GM18505 (cell line): ENCODE results near the gene SFMBT1.
"Not testable (repeated sequence)": the region's sequence is repeated elsewhere in the genome, so short reads cannot be mapped to it uniquely, and the experiment has no call there.

Source experiments
- ATAC-seq: cut with Tn5 transposase; IDR thresholded peaks from one replicate; pipeline ENCODE4 v1.9.1; 2021; ENCODE audit not compliant: unreplicated experiment
- POLR2A ChIP-seq: IDR thresholded peaks from 4 replicates; pipeline ENCODE4 v1.6.1; 2011; ENCODE audit warnings: borderline replicate concordance; ENCODE audit not compliant: insufficient read depth, insufficient read length; ENCODE audit errors: extremely low read depth

SFMBT1 gene

DNA sequence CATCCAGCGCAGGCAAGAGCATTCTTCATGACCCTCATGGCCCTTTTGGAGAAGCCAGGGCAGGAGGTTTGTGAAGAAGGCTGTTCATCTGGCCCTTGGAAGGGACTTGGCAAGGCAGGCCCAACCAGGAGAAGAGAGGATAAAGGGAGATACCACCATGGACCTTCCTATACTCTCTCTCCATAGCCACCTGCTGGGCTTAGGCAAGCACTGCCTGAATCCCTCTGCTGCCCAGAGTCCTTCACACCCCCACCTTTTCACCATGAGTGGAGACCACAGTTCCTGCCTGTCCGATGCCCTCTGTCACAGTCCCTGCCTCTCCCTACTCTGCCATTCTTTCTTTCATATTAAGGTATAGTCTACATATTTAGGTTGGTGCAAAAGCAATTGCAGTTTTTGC is 10.6 kb upstream of the SFMBT1 start:
- TF ChIP-seq POLR2A: no peak

DNA sequence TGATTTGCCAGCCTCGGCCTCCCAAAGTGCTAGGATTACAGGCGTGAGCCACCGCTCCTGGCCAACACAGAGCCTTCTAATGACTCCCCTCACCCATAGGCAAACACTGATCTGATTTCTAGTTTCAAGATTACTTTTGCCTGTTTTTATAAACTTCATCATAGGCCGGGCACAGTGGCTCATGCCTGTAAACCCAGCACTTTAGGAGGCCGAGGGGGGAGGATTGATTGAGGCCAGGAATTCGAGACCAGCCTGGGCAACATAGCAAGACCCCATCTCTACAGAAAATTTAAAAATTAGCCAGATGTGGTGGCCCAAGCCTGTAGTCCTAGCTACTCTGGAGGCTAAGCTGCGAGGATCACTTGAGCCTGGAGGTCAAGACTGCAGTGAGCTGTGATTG is 8.4 kb upstream of the SFMBT1 start:
- not testable (repeated sequence) for ATAC-seq

More for the DNA sequence above, 10.6 kb upstream of the SFMBT1 start:
- ATAC-seq: no peak

DNA sequence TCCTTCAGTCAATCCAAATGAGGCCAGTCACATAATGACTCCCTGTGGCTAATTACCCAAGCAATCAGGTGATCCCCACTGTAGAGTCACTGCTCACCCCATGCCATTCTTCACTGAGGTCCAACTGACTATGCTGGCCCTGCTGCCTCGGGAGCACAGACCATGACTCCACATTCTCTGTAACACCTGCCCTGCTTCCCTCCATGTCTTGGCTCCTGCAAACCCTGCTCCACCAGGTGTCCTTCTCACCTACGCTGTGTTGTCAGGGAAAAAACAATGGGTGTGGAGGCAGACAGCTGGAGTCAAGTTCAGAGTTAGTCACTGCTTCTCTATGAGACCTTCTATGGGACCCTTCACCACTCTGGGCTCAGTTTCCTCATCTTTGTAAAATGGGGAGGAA is 6.1 kb upstream of the SFMBT1 start:
- ATAC-seq: no peak
- TF ChIP-seq POLR2A: no peak

DNA sequence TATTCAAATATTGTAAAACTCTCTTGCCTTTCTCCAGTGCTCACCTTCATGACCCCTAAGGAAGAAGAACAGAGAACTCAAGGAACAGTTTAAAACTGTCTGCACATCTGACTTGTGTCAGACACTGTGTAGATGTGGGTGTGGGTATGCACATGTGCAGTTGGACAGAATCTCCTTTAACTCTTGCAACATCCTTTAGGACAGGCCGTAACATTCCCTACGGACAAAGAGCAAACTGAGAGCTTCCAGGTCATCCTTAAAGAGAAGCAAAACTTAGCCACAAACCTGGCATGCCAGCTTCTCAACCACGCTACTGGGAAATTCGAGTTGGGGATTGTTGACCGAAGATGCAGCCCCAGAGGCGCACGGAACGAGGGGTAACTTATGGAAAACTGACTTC is 4.1 kb upstream of the SFMBT1 start:
- no peak for TF ChIP-seq POLR2A

DNA sequence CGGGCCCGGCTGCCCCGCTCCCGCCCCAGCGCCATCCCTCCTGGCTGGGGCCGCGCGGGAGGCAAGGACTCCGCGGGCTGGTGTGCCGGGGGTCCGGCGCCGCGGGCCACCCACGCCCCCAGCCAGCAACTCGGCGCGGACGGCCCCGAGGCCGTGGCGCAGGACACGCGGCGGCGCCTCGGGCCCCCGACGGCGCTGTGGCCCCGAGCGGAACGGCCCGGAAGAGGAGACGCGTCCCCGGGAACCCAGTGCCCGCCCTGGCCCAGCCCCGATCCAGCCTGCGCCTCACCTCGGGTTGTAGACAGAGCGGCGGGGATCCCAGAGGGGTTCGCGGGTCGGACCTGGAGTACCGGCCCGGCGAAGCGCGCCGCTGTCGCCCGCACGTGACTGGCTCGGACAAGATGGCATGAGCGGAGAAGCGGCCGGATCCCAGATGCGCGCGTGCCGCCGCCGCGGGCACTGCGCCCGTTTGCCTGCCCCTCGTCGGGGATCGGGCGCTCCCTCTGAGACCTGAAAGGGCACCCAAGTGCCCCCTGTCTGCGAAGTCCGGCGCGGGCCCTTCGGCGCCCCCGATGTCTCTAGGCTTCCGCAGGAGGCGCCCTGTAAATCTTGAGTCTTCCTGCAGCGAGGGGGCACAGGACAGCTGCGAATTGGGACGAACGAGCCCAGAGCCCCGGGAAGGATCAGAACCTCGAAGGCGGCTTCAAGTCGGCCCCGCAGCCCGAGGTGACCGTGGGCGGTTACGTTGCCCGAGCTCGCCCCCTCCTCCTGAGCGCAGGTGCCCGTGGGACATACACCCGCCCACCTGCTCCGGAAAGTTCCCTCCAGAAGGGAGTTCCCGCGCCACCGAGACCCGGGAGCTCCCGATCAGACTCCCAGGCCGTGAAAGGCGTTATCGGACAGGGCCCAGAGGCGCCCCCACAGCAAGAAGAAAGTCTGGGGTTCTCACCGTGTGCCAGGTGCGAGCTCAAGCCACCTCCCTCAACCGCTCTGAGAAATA is 598 bp upstream of the SFMBT1 start:
- TF ChIP-seq POLR2A: no peak
- peak; percentile 38 for ATAC-seq

More for the DNA sequence above, 4.1 kb upstream of the SFMBT1 start:
- no peak for ATAC-seq

DNA sequence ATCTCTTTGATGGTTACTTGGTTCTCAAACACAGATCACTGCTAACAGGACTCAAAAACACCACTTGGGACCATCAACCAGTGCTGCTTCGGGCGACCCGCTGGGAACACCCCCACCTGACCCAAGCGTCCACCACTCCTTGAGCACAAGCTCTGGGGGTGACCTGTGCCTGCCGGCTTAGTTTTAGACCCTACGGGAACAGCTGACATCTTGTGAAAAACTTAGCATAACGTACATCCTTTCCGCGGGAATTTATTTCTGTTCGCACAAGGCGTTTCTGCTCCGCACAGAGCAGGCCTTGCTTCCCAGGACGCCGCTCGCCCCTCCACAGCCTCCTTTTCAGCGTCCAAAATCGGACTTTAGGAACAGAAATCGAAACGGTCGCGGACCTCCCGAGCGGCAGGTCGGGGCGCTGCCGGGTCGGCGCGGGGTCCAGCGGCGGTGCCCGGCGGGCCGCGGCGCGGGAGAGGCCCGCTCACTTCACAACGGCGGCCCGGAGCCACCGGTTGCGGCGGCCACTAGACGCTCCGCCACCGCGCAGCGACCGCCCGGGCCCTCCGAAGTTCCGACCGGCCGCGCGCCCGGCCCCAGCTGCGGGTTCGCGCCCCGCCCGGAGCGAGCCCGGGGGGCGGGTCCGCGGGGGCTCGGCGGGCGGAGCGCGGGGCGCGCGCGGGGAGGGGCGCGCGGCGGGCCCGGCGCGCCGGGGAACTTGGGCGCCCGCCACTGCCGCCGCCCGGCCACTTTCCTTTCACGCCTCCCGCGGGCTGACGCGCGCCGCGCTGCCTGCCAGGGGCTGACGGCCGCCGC is 959 bp downstream of the SFMBT1 start:
- peak; percentile 38 for ATAC-seq

DNA sequence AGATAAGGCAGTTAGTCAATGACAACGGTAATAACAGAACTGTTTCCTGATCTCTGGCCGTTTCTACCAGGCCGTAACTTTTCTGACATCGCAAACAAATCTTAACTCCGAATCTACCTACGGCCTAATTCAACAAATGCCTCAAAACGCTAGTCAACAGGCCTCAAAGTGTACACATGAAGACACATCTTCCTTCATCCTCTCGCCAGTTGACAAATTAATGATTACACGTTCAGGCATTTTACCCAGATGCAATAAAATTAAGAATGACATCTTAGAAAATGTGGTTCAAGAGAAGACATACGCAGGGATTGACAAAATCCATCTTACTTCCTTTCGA is 1.5 kb downstream of the SFMBT1 start:
- ATAC-seq: no peak
- TF ChIP-seq POLR2A: no peak

More for the DNA sequence above, 959 bp downstream of the SFMBT1 start:
- no peak for TF ChIP-seq POLR2A

DNA sequence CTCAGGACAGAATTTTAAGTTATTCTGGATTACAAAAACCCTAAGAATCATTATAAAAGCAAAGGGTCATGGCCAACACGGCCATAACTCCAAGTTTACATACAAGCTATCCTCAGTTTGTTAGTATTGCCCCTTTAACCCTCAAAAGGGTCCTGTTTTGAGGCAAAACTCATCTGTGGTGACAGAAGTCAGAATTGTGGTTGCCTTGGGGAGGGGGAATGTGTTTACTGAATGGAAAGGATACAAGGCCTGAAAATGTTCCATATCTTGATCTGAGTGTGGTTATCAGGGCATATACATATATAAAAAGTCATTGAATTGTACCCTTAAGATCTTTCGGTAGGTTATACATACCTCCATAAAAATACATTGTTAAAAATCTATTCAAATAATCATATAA is 2.1 kb downstream of the SFMBT1 start:
- no peak for ATAC-seq
- no peak for TF ChIP-seq POLR2A

DNA sequence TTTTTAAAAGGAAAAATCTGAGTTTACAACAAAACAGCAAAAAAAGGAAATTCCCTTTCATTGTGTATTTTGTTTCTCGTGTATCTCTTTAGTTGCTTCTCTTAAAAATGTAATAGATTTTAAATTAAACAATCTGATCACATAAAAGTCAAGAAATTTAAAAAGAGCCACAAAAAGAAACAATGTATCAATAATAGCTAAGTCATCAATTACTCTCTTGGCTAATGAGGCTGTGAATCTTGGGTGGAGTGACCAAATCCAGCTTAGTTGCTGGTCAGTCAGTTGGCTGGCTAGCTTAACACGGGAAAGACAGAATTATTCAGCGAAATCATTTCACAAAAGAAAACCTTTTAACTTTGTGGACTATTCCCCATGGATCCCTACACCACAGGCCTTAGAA is 3.2 kb downstream of the SFMBT1 start:
- no peak for TF ChIP-seq POLR2A
- ATAC-seq: no peak

DNA sequence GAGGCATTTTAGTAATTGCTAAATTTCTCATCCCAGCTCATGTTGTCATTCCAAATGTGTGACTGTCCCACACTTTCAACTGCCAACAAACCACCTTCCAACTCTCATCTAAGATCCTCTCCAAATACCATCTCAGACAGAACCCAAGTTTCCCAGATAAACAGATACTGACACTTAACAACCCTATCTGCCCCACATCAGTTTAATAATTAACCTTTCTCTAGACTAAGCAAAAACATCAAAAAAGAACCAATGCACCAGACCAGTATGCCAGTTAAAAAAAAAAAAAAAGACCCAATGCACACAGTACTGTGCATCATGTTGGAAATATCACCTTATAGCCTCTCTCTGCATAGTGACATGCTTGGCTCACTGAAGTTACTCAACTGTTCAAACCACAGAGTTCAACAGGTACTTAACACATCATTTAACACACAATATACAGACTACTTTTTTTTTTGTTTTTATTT is 5.5 kb downstream of the SFMBT1 start:
- no peak for ATAC-seq

DNA sequence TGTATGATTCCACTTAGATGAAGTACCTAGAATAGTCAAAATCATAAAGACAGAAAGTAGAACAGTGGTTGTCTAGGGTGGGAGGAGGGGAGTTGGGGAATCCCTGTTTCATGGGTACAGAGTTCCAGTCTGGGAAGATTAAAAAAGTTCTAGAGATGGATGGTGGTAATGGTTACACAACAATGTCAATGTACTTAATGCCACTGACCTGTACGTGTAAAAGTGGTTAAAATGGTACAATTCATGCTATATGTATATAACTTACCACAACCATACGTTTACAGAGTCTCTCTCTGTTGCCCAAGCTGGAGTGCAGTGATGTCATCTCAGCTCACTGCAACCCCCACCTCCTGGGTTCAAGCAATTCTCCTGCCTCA is 6.5 kb downstream of the SFMBT1 start:
- TF ChIP-seq POLR2A: no peak
- ATAC-seq: no peak

More for the DNA sequence above, 5.5 kb downstream of the SFMBT1 start:
- no peak for TF ChIP-seq POLR2A

DNA sequence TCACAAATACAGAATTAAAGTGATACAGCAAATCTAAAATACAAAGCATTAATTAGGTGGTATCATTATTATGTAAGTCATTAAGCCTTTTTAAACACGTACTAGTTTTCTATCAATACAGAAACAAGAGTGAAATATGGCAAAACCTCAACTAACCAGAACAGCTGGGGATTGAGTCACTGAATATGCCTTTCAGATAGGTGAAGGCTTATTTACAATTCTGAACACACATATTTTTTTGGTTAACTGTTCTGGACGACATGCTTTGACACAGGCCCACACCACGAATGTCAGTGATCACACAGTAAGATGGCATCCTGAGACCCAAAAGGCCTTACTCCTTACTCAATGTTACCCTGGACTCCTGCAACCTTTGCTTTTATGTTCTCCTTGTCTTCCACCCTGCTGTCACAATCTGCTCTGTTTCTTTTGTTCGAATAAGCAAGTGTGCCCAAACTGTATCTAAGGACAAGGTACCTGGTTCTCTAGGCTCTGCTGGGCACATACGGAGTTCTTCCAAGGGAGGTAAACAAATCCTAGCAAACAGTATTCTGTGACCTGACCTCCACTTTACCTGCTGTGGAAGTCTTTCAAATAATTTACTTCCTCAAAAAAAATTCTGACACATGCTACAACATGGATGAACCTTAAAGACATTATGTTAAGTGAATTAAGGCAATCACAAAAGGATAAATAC is 7.0 kb downstream of the SFMBT1 start:
- no peak for ATAC-seq
- no peak for TF ChIP-seq POLR2A
